Measurements from ENCODE around the gene MAPK8IP1.

MAPK8IP1 gene

DNA sequence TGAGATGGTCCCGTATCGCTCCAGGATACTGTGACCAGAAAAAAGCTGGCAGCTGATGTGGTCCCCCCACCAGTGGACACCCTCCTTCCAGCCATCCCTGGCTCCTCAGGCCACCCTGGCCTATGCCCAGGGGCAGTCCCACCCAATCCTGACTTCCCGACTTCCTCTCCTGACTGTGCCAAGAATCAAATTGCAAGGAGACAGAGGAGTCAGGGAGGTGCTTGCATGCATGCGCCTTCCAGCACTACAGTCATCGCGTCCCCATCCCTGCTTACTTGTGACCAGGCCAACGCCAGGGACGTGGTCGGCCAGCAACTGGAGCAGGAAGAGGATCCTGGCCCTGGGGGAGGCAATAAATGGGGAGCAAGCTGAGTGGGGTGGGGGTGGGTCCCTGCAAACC, 25.2 kb downstream of the MAPK8IP1 start:
- DNase-seq: no peak

DNA sequence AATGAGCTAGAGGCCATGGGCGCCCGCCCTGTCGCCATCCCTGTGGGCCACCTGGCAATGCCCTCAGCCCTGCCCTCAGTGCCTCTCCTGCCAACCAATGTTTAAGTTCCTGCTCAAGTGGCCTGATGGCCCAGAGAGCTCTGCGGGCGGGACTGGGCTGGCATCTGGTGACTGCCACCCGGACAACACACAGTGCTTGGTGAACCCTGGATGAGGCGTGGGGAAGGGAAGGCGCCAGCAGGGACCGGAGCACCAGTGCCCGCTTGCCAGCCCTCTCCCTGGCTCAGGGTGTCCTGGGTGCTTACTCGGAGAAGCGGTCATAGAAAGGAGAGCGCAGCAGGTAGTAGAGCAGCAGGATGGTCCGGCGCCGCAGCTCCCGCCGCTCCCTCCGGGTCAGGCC, 28.1 kb downstream of the MAPK8IP1 start:
- no peak for DNase-seq

DNA sequence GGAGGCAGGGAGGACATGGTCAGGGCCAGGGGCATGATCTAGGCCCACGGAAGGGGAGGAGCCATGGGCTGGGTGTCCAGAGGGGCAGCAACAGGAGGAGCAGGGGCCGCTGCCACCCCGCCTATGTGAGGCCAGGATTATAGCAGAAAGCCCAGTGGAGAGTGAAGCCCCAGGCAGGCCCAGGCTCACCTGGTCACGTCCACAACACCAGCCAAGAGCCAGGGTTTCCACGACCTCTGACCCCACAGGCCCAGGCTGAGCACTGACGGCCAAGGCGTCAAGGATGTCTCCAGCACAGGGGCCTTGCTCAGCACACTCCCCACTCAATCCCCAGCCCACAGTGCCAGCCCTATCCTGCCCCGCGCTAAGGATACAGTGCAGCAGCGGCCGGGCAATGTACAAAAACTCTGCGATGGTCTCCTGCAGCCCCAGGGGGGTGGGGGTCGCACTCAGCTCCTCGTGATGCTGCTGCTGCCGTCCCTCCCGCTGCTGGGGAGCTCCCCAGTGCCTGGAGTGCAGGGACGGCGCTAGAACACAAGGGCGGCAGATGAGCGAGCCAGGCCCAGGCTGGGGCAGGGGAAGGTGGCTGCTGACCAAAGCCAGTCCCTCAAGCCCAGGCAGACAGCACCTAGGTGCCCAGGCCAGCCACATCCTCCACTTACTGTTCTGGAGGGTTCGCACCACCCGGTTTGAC, 28.6 kb downstream of the MAPK8IP1 start:
- no peak for DNase-seq

DNA sequence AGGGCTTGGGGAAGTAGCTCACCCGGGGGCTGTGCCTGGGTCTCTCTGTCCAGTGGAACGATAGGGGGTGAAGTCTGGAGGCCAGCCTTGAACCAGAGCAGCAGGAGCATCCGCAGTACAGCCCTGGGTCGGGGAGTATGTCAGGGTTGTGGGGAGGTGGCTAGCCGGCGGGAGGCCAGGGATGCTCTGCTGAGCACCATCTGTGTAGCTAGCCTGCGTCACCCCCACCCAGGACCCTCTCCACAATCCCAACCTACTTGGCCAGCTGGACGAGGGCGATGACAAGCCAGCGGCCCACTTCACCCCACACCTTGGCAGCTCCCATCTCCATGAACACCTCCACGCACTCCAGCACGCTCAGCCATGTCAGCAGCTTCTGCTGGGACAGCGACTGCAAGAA, 30.0 kb downstream of the MAPK8IP1 start:
- DNase-seq: no peak

DNA sequence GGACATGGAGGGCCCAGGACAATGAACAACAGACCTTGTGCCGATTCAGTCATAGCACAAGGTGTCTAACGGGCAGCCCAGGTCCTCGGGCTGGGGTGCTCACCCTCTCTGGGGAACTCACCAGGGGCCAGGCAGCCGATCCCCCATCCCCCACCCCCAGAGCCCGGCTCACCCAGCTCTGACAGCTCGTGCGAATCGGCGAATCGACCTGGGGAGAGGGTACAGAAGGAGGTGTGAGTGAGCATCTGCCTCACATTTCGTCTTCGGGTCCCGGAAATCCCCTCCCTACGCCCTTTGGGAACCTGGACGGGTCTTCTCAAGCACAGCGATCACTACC, 31.8 kb downstream of the MAPK8IP1 start:
- no peak for DNase-seq

DNA sequence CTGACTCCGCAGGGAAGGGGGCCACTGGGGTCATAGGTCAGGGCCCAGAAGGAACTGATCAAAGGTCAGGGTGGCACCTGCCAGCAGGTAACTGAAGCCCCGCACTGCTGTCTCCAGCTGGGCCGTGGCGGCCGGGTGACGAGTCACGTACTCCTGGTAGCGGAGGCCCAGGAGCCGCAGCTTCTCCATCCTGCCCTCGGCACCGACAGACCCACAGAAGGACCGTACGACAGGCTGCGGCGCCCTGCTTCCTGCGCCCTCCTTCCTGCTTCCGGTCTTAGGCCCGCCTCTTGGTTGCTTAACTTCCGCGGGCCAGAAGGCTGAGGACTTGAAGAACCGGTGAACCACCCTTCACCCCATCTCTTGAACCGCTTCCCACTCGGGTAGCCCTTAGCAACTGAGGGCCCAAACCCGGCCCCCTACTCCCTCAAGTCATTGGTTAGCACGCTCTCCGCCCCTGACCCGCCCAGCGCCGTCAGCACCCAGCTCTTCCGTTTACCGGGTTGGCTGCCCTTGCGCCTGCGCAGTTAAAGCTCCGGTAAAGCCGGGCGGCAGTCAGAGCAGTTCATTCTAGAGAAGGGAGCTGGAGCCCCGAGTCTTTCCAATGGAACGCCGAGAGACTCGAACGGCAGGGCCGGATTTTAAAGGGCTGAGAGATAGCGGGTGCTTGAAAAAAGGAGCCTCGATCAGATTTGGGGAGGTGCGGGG, 32.3 kb downstream of the MAPK8IP1 start, which contains the start of gene PEX16:
Gene PEX16, minus strand, starts transcription at position 255 of the 708 bp plus-strand sequence. Its CDS starts 66 bp downstream, at position 189.
- peak; percentile 81 to 89 for DNase-seq

DNA sequence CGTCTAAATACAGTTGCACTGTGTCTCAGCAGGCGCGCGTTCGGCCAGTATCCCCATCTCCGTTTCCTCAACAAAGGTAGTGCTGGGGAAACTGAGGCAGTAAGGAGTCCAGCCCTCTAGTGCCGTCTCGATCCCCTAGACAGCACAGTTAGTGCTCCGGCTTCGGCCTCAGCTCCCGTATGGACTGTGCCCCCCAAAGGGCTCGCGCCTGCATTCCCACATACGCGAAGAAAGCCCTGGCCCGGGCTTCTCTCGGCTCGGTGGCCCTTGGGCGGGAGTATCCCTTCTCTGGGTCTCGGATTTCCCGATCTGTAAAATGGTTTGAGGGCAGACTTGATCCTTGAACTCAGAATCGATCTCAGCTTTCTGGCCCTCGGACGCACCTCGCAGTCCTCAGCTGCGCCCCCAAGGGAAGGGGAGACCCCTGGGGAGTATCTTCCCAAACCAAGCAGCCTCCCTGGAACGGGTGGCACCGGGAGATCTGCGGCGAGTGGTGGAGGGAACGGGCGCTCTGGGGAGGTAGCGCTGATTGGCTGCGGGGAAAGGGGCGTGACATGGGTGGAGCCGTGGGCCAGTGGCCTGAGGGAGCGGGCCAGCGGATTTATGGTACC, 33.0 kb downstream of the MAPK8IP1 start:
- DNase-seq: peak; percentile 61 to 65

DNA sequence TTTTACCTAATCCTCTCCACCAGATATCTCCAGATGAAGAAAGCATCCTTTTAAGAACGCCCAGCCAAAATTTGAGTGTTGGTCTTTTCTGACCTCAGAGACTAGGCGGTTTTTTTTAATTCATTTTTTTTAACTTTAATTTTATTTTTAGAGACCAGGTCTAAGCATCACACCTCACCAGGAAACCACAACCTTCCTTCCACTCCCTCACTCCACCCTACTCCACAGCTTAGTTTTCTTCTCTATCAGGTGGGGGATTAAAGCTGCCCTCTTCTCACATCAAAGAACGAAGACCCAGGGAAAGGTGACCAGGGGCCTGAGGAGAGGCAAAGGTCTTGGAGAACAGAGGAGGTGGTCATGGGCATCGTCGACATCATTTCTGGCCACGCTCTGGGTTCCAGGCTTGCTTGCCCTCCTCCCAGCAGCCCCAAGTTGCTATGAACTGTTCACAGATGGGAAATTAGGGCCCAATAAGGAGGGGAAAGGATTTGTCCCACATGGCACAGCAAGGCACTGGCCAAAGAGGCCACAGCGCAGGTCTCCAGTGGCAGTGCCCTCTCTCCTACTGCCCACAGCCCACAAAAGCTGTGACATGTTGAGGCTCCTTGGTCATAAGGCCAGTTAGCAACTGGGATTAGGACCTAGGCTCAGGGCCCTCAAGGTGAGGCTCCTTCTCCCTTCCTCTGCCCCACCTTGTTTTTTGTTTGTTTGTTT, 33.7 kb downstream of the MAPK8IP1 start:
- DNase-seq: no peak

DNA sequence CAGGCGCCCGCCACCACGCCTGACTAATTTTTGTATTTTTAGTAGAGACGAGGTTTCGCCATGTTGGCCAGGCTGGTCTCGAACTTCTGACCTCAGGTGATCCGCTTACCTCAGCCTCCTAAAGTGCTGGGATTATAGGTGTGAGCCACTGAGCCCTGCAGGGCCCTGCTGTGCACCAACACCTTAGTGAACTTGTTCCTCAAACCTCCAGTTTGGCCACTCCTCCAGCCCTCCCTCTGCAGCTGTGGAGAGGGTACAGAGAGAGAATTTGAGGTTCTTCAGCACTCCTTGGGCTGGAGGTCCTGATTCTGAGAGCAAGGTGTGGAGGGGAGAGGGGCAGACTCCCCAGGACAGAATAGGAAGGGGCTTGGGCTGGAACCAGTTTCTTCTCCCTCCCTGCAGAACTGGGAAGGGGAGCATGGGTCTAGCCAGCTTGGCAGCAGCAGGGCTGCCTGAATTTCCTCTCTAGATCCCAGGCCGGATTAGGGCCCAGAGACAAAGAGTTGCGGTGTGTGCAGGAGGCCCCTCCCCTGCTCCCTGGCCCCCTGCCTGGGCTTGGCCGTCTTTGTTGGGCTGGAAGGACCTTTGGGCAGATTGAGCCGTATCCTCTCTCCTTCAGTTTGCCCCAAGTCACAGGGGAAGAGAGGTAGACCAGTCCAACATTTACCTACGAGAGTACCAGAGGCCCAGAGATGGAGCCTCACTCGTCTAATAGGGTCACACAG, 34.5 kb downstream of the MAPK8IP1 start:
- no peak for DNase-seq

DNA sequence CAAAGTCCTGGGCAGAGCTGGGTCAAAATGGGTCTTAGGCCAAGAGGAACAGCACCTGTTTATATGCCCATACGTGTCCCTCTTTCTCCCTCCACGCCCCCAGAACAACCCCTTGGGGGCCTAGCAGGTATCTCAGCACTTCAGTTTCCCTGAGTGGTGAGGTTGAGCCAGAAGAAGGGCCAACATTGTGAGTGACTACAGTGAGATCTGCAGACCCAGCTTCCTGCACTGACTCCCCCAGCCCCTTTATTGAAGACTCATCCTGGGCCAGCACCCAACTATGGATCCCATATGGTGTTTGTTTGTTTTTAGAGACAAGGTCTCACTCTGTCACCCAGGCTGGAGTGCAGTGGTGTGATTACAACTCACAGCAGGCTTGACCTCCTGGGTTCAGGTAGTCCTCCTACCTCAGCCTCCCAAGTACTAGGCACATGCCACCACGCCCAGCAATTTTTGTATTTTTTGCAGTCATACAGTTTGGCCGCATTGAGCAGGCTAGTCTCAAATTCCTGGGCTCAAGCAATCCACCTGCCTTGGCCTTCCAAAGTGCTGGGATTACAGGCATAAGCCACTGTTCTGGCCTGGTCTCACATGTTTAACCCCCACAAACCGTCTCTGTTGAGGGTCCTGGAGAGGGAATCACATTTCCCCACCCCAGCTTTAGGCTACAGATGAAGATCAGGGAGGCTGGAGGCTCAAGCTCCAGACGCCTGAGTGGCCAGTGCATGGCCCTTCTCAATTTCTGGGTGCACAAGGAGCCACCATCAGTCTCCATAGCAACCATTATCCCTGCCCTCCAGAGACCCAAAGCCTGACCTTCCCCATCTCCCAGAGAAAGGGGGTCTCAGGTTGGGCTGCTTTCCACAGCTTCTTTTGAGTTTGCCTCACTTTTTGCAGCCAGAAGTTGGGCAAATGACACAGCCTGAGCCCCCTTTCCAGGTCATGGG, 35.4 kb downstream of the MAPK8IP1 start:
- DNase-seq: no peak

DNA sequence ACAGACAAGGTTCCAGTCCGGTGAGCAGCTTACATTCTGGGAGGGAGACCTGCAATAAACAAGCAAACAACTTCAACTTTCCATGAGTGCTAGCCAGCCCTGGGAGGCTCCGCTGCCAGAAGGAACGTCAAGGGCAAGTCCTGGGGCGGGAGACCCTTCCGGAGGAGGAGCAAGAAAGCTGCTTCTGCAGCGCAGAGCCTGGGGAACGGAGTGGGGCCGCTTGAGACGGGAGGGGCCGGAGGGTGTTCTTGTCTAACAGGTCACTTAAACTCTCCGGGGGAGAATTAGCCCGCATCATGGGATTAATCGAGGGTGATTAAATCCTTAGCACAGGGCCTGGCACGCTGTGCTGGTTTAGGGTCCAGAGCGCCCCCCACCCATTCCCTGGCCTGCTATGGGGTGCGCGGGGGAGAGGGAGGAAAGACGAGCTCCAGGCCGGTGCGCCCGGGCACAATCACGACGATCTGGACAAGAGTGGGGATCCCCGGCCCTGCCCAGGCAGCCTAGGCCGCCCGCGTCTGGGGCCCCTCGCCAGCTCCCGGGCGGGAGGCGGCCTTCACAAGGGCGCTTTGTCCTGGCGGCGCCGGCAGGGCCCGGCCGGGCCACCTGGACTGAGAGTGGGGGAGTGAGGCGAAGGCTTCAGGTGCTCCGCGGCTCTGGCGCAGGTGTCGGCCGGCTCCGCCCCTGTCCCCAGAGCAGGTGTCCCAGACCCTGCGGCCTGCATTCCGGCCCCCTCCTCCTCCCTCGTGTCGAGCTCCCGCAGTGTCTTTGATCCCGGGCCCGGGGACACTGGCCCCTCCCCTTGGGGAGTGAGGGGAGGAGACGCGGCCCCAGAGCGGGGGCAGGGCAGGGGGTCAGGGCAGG, 36.3 kb downstream of the MAPK8IP1 start:
- no peak for DNase-seq

DNA sequence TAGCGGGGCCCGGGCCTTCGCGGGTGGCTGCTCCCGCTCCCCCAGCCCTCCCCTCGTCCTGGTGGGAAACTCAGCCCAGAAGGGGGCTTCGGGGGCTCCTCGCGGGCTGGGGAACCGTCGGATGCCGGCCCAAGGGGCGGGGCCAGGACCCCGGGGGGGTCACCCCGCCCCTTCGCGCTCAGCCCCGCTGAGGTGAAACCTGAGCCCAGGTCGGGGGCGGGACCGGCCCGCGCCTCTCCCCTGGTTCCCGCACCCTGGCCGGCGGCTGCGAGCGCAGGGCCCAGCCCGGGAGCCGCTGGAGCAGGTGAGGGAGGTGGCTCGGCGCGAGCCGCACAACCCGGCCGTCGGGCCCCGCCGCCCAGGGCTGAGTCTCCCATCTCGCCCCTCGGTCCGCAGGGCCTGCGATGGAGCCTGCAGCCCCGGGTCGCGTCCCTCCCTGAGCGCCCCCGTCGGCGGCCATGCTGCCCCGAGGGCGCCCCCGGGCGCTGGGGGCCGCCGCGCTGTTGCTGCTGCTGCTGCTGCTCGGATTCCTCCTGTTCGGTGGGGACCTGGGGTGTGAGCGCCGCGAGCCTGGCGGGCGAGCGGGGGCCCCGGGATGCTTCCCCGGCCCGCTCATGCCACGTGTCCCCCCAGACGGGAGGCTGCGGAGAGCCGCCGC, 37.1 kb downstream of the MAPK8IP1 start, which contains the start of gene LARGE2:
Gene LARGE2, plus strand, starts transcription at position 232 of the 658 bp plus-strand sequence. Its CDS starts 227 bp downstream, at position 459.
- no peak for DNase-seq

DNA sequence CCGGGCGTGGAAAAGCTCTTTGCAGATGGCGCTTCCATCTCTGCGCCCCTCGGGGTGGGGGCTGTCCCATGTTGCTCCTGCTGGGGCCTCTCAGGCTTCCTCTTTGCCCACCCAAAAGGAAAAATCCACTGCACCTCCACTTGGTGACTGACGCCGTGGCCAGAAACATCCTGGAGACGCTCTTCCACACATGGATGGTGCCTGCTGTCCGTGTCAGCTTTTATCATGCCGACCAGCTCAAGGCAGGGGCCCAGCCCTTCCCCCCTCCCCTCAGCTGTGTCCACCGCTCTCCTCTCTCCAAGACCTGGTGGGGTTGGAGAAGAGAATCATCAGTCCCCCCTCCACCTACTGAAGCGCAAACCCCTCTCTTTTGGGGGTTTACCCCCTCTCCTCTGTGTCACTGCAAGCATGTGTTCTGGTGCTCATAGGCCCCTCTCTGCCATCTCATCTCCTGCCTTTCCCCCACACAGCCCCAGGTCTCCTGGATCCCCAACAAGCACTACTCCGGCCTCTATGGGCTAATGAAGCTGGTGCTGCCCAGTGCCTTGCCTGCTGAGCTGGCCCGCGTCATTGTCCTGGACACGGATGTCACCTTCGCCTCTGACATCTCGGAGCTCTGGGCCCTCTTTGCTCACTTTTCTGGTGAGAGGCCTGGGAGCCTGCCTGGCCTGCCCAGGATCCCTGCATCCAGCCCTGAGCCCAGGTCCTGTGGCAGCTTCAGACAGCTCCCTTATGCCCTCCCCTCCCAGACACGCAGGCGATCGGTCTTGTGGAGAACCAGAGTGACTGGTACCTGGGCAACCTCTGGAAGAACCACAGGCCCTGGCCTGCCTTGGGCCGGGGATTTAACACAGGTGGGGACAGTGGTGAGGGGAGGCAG, 38.8 kb downstream of the MAPK8IP1 start:
- no peak for DNase-seq

DNA sequence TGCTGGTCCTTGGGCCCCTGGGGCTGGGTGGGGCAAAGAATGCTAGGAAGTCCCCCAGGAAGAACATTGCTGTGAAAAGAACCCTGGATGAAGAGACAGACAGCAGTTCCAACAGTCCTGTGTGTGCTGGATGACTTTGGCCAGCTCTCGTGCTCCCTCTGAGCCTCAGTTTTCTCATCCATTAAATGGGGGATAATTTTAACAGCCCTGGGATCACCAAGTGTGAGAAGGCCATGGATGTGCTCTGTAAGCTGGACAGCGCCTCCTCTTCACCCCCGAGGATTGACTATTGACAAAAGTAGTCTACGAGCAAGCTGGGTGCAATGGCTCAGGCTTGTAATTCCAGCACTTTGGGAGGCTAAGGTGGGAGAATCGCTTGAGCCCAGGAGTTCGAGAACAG, 39.5 kb downstream of the MAPK8IP1 start:
- no peak for DNase-seq

DNA sequence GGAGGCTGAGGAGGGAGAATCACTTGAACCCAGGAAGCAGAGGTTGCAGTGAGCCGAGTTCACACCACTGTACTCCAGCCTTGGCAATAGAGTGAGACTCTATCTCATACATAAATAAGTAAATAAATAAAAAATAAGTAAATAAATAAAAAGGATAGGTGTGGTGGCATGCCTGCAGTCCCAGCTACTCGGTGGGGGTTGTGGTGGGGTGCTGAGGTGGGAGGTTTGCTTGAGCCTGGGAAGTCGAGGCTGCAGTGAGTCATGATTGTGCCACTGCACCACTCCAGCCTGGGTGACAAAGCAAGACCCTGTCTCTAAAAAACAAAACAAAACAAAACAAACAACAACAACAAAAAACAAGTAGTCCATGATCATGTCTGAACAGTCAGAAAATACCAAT, 40.1 kb downstream of the MAPK8IP1 start:
- DNase-seq: no peak

DNA sequence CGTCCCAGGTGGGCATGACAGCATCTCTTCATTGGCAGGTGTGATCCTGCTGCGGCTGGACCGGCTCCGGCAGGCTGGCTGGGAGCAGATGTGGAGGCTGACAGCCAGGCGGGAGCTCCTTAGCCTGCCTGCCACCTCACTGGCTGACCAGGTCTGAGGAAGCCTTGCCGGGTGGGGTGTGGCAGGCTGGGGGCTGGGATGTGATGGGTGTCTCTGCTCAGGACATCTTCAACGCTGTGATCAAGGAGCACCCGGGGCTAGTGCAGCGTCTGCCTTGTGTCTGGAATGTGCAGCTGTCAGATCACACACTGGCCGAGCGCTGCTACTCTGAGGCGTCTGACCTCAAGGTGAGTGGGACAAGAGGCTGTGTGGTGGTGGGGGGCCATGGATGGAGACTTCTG, 40.5 kb downstream of the MAPK8IP1 start:
- DNase-seq: no peak

DNA sequence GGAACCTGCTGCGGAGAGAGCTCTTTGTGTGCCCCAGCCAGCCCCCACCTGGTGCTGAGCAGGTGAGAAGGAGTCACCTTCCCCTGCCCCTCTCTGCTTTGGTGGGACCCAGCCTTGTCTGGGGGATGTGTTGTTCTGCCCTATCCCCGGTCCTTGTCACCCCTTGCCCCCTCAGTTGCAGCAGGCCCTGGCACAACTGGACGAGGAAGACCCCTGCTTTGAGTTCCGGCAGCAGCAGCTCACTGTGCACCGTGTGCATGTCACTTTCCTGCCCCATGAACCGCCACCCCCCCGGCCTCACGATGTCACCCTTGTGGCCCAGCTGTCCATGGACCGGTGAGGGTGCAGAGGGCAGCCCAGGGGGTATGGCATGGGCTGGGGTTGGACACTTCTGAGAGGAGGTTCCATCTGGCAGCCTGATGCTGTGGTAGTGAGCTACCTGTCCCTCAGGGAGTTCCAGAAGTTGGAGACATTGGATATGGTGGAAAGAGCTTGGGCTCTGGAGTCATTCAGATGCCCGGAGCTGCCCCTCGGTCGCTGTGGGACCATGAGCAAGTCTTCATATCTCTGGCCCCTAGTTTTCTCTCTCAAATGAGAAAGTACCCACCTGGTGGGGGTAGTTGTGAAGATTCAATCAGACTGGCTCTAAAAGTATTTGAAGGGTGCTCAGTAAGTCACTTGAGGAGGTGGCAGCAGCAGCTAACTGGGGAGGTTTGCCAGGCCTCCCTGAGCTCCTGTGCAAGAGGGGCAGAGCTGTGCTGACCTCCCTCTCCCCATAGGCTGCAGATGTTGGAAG, 41.3 kb downstream of the MAPK8IP1 start:
- no peak for DNase-seq

DNA sequence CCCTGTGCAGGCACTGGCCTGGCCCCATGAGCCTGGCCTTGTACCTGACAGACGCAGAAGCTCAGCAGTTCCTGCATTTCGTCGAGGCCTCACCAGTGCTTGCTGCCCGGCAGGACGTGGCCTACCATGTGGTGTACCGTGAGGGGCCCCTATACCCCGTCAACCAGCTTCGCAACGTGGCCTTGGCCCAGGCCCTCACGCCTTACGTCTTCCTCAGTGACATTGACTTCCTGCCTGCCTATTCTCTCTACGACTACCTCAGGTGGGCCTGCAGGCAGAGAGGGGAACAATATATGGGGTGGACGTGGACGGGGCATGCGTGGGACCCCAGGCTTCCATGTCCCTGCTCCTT, 41.9 kb downstream of the MAPK8IP1 start:
- no peak for DNase-seq

Measured in stimulated activated CD4-positive, alpha-beta T cell treated with anti-CD3 and anti-CD28 coated beads, Interleukin-2, amount 100 ng/mL, for 48 hours (primary cell).